ENCODE data around the gene SMARCD2.
"Not testable (repeated sequence)": the region's sequence is repeated elsewhere in the genome, so short reads cannot be mapped to it uniquely, and the experiment has no call there.

SMARCD2 gene

GRCh38 chr17:63798572-63799106 lies 43.8 kb downstream of the SMARCD2 start:
- DNase-seq: no peak

GRCh38 chr17:63796375-63796774 lies 46.1 kb downstream of the SMARCD2 start:
- DNase-seq: not testable (repeated sequence)

- no peak for DNase-seq
Observed at GRCh38 chr17:63792055-63792729, 50.3 kb downstream of the SMARCD2 start.

DNA sequence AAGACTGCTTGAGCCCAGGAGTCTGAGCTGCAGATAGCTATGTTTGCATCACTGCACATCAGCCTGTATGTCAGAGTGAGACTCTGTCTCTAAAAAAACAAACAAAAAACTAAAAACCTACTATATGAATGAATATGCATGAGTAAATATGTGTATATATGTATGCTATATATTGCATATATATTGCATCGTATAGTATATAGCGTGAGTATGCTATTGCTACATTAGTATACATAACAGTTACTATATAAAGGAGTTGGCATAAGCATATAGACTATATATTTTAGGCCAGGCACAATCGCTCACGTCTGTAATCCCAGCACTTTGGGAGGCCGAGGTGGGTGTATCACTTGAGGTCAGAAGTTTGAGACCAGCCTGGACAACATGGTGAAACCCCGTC lies 52.4 kb downstream of the SMARCD2 start:
- no peak for DNase-seq

GRCh38 chr17:63786971-63787711 lies 55.3 kb downstream of the SMARCD2 start:
- DNase-seq: no peak

DNA sequence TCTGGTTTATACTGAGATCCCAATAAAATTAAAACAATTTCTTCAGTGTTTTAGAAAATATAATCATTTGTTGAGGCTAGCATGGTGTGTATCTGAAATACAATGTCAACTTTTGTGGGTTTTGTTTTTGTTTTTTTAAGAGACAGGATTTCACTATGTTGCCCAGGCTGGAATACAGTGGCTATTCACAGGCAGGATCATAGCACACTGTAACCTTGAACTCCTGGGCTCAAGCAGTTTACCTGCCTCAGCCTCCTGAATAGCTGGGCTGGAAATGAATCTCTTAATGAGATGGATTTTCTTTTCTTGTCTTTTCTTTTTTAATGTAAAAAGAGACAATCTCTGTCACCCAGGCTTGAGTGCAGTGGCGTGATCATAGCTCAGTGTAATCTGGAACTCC lies 56.4 kb downstream of the SMARCD2 start:
- no peak for DNase-seq

DNA sequence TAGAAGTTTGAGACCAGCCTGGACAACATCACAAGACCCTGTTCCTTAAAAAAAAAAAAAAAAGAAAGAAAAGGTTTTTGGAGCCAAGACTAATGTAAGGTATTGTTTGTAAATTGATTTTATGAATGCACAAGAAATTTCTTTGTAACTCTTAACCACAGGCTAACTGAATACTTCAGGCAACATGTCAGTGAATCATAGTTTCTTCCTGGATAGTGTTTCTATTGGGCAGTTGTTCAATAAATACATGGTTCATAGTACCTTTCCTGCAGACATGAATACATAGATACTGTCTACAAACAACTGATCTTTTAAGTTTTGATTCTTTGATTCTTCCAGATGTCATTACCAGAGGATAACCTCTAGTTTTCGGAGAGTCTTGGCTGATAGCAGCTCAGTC lies 56.9 kb downstream of the SMARCD2 start:
- no peak for DNase-seq

DNA sequence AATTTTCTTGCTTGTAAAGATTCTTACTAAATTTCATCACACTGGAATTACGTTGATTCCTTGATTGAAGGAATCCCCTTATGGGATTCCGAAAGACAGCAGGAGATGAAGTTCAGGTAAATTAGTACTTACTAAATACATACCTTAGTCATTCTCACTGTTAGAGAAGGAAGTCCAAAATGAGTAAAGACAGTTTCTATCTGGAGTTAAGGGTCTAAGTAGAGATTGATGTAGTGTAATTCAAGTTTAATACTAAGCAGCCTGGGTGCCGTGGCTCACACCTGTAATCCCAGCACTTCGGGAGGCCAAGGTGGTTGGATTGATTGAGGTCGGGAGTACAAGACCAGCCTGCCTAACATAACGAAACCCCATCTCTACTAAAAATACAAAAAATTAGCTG lies 59.0 kb downstream of the SMARCD2 start:
- no peak for DNase-seq
